Endothelial cell of umbilical vein (primary cell): ENCODE measurements around the gene LRP5. TPM values are rescaled to one million over a fixed set of nuclear protein-coding genes. Genes with fewer than 3 reads are reported as not detected.

Experiments
- BruUV-seq: library from RNA; stranded (reverse); fragments of 400-500 nt; replicated peaks from 2 replicates; lab custom pipeline; 2021; lab: Mats Ljungman, UMichigan
- CTCF ChIA-PET: fragments of 300-600, 350-600 bp; sonication (Branson Sonifier 250); formaldehyde crosslinking; loops from one replicate; lab custom pipeline; 2021; ENCODE audit warnings: antibody characterized with exemption, inconsistent platforms; lab: Charles Lee
- POLR2A ChIA-PET: fragments of 300-600, 350-600 bp; sonication (Branson Sonifier 250); formaldehyde crosslinking; loops from one replicate; lab custom pipeline; 2021; ENCODE audit warnings: antibody characterized with exemption, inconsistent platforms; lab: Charles Lee
- DNase-seq: peaks from one replicate; pipeline ENCODE4 v3.0.0-alpha.2; 2011; ENCODE audit warnings: low read depth, low spot score
- FAIRE-seq: peaks from 2 replicates; lab custom pipeline; 2011; peaks lifted over from hg19 to GRCh38; lab: Jason Lieb, UNC
- H2AFZ ChIP-seq: 2 replicates; pipeline ENCODE4 v1.6.0; 2012; ENCODE audit warnings: low read depth, low read length, control low read depth, inconsistent platforms
- H3K27ac ChIP-seq: 2 replicates; pipeline ENCODE4 v1.5.1; 2011; ENCODE audit warnings: low read depth, mild to moderate bottlenecking, control low read depth, low read length, moderate library complexity; ENCODE audit not compliant: insufficient read depth
- H3K27me3 ChIP-seq, 2 experiments: 2 replicates each; pipeline versions ENCODE4 v1.6.0 to v1.6.1; 2011; ENCODE audit warnings: low read length in 2 of 2, mixed read lengths in 1 of 2; ENCODE audit not compliant: control insufficient read depth in 2 of 2, insufficient read depth in 2 of 2
- H3K36me3 ChIP-seq, 2 experiments: 2 replicates in 1 of 2; 3 replicates in 1 of 2; pipeline ENCODE4 v1.5.1; 2011; ENCODE audit warnings: low read length in 2 of 2, mild to moderate bottlenecking in 1 of 2, moderate library complexity in 1 of 2; ENCODE audit not compliant: control insufficient read depth in 2 of 2, insufficient read depth in 2 of 2; ENCODE audit errors: extremely low read depth in 1 of 2
- H3K4me1 ChIP-seq: 3 replicates; pipeline ENCODE4 v1.5.1; 2011; ENCODE audit warnings: mild to moderate bottlenecking, low read length; ENCODE audit not compliant: control insufficient read depth, insufficient read depth; ENCODE audit errors: extremely low read depth
- H3K4me2 ChIP-seq: 2 replicates; pipeline ENCODE4 v1.6.1; 2011; ENCODE audit warnings: low read length, control low read depth, mixed read lengths; ENCODE audit not compliant: insufficient read depth
- H3K4me3 ChIP-seq, 3 experiments: fragments of 200-600 bp in 1 of 3; sonication (generic), shearing (Covaris generic) in 1 of 3; replicated peaks in 1 of 3; 2 replicates each; pipeline ENCODE4 v1.5.1; 2011 to 2016; ENCODE audit warnings: control low read depth in 3 of 3, low read length in 3 of 3, mild to moderate bottlenecking in 2 of 3, inconsistent platforms in 1 of 3, low read depth in 1 of 3, moderate library complexity in 1 of 3; ENCODE audit not compliant: insufficient read depth in 1 of 3
- H3K79me2 ChIP-seq: 2 replicates; pipeline ENCODE4 v1.6.0; 2012; ENCODE audit warnings: low read length, inconsistent platforms; ENCODE audit not compliant: control insufficient read depth, insufficient read depth
- H3K9ac ChIP-seq: replicated peaks from 2 replicates; pipeline ENCODE3; 2011; ENCODE audit warnings: low read length, control low read depth; ENCODE audit not compliant: insufficient read depth; ENCODE audit errors: extremely low read depth
- H3K9me1 ChIP-seq: replicated peaks from 3 replicates; pipeline ENCODE4 v1.6.0; 2011; ENCODE audit warnings: mild to moderate bottlenecking, low read length; ENCODE audit not compliant: control insufficient read depth, insufficient read depth; ENCODE audit errors: extremely low read depth
- H3K9me3 ChIP-seq: replicated peaks from 2 replicates; pipeline ENCODE4 v1.5.1; 2012; ENCODE audit warnings: low read length, inconsistent platforms; ENCODE audit not compliant: control insufficient read depth, insufficient read depth
- H4K20me1 ChIP-seq: replicated peaks from 2 replicates; pipeline ENCODE3; 2011; ENCODE audit warnings: mild to moderate bottlenecking, low read length; ENCODE audit not compliant: control insufficient read depth, insufficient read depth; ENCODE audit errors: extremely low read depth
- EZH2 ChIP-seq: IDR thresholded peaks from 2 replicates; pipeline ENCODE4 v1.6.1; 2012; ENCODE audit warnings: borderline replicate concordance, low read depth, mild to moderate bottlenecking, moderate library complexity, low read length, inconsistent platforms; ENCODE audit not compliant: severe bottlenecking
- FOS ChIP-seq: IDR thresholded peaks from 2 replicates; pipeline ENCODE4 v1.6.1; 2011; ENCODE audit warnings: mild to moderate bottlenecking, low read length, moderate library complexity, borderline replicate concordance; ENCODE audit not compliant: insufficient read depth
- GATA2 ChIP-seq: IDR thresholded peaks from 2 replicates; pipeline ENCODE4 v1.7.0; 2011; ENCODE audit warnings: low read depth, mild to moderate bottlenecking, moderate library complexity, mixed read lengths, low read length; ENCODE audit not compliant: insufficient read length, insufficient read depth
- JUN ChIP-seq: IDR thresholded peaks from 2 replicates; pipeline ENCODE4 v1.6.1; 2011; ENCODE audit warnings: borderline replicate concordance, low read depth; ENCODE audit not compliant: insufficient read length, insufficient read depth
- MAX ChIP-seq: IDR thresholded peaks from 2 replicates; pipeline ENCODE4 v1.6.1; 2011; ENCODE audit not compliant: insufficient read depth, insufficient read length
- MYC ChIP-seq: IDR thresholded peaks from one replicate; pipeline ENCODE4 v1.6.1; 2011; ENCODE audit warnings: mild to moderate bottlenecking, low read depth, low read length
- POLR2A ChIP-seq: IDR thresholded peaks from 2 replicates; pipeline ENCODE4 v1.6.1; 2012; ENCODE audit warnings: low read depth, mild to moderate bottlenecking, control low read depth, low read length
- POLR2AphosphoS5 ChIP-seq: IDR thresholded peaks from 2 replicates; pipeline ENCODE4 v1.6.1; 2012; ENCODE audit warnings: low read depth, mild to moderate bottlenecking, control low read depth, low read length, moderate library complexity; ENCODE audit not compliant: insufficient read depth
- dilution Hi-C: fragments of 300-500 bp; cut with MboI; formaldehyde crosslinking; loops from one replicate; pipeline ENCODE4 v1.15.0; 2019; ENCODE audit warnings: low sequenced_read_pairs; ENCODE audit not compliant: extremely low pct_ligation_motif_present
- intact Hi-C: fragments of 100-400 bp; cut with micrococcal nuclease; formaldehyde crosslinking; loops from one replicate; pipeline ENCODE4 v1.10.0; 2022
- polyA plus RNA-seq, 4 experiments: library from polyadenylated mRNA; depleted of rRNA in 3 of 4; stranded (reverse) in 3 of 4; unstranded in 1 of 4; fragments of >200 nt; gene quantifications; 2 replicates each; pipeline versions ENCODE4 v1.2.1 to v1.2.3, GENCODE V29; 2011 to 2012; ENCODE audit warnings: missing spikeins in 1 of 4
- total RNA-seq: library from RNA; stranded (reverse); gene quantifications from 2 replicates; pipeline ENCODE4 v1.2.3, GENCODE V29; 2021
- TF ChIP-seq, protein P1 (sequence below), 2 donors: IDR thresholded peaks; 1 replicate in 1 of 2; 2 replicates in 1 of 2; pipeline ENCODE4 v1.5.1; 2011; ENCODE audit warnings: low read length in 2 of 2, mild to moderate bottlenecking in 2 of 2, moderate library complexity in 2 of 2, control low read depth in 1 of 2, inconsistent platforms in 1 of 2, low read depth in 1 of 2; ENCODE audit not compliant: insufficient read depth in 1 of 2; ENCODE audit errors: extremely low read depth in 1 of 2

The LRP5 gene
- total and polyA plus RNA-seq, 2 donors (not counting 3 experiments of a cell fraction or from before 2014, with no cell fraction given), result 35.1 to 51.8 TPM

DNA sequence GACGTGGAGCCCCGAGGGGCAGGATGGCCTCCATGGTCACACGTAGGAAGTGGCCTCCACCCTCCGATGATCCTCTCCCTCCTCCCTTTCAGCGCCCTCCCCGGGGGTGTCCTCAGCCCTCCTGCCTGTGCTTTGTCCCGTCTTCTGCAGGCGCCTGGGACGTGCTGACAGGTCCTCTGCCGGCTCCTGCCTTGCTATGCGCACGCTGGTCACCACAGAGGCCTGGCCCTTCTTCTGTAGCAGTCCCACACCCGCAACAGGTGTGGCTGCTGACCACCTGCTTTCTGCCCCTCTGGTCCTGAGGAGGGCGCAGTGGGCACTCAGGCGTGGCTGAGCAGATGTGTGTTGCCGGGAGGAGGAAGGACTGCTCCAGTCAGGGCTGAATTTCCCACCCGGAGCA, 120.5 kb downstream of the LRP5 start:
- Histone ChIP-seq H3K4me3 (no peak overlapping the region), H4K20me1 (no peaks in the 10 kb centered on the region), H3K27me3 (no peaks in the 10 kb centered on the region), H3K79me2 (no peaks in the 10 kb centered on the region), H2AFZ (no peak overlapping the region), H3K9me3 (peaks cover 9% of the 10 kb centered on the region), H3K36me3 (peaks cover 5 to 38% of the 10 kb centered on the region in 2 experiments), H3K4me1 (peaks cover 15% of the 10 kb centered on the region), H3K4me2 (no peak overlapping the region), H3K27ac (no peak overlapping the region), H3K9me1 (no peaks in the 10 kb centered on the region), H3K9ac (no peak overlapping the region)
- FAIRE-seq (no peak), DNase-seq (no peak)
- CTCF ChIA-PET, result no interaction called here
- dilution Hi-C loops, result no loop called here
- no TSS peak for BruUV-seq
- intact Hi-C loops, result no loop called here
- TF ChIP-seq FOS, result no peak
- no peak for TF ChIP-seq EZH2
- TF ChIP-seq, protein P1, sequence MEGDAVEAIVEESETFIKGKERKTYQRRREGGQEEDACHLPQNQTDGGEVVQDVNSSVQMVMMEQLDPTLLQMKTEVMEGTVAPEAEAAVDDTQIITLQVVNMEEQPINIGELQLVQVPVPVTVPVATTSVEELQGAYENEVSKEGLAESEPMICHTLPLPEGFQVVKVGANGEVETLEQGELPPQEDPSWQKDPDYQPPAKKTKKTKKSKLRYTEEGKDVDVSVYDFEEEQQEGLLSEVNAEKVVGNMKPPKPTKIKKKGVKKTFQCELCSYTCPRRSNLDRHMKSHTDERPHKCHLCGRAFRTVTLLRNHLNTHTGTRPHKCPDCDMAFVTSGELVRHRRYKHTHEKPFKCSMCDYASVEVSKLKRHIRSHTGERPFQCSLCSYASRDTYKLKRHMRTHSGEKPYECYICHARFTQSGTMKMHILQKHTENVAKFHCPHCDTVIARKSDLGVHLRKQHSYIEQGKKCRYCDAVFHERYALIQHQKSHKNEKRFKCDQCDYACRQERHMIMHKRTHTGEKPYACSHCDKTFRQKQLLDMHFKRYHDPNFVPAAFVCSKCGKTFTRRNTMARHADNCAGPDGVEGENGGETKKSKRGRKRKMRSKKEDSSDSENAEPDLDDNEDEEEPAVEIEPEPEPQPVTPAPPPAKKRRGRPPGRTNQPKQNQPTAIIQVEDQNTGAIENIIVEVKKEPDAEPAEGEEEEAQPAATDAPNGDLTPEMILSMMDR (IDR thresholded peaks at IDR 0.05; ENCODE audit: extremely low read depth in 1 of 2, insufficient read depth in 1 of 2, low read depth in 1 of 2, low read length in 2 of 2), result no peak
- no peak for TF ChIP-seq MYC
- TF ChIP-seq POLR2A, result no peak
- no peak for TF ChIP-seq GATA2
- TF ChIP-seq JUN, result no peak
- no peak for TF ChIP-seq POLR2AphosphoS5
- no peak for TF ChIP-seq MAX
- POLR2A ChIA-PET, result no interaction called here
